Measurements from ENCODE around the gene PCDH11X. TPM values are rescaled to one million over a fixed set of nuclear protein-coding genes. Genes with fewer than 3 reads are reported as not detected.

Gene PCDH11X, protein sequence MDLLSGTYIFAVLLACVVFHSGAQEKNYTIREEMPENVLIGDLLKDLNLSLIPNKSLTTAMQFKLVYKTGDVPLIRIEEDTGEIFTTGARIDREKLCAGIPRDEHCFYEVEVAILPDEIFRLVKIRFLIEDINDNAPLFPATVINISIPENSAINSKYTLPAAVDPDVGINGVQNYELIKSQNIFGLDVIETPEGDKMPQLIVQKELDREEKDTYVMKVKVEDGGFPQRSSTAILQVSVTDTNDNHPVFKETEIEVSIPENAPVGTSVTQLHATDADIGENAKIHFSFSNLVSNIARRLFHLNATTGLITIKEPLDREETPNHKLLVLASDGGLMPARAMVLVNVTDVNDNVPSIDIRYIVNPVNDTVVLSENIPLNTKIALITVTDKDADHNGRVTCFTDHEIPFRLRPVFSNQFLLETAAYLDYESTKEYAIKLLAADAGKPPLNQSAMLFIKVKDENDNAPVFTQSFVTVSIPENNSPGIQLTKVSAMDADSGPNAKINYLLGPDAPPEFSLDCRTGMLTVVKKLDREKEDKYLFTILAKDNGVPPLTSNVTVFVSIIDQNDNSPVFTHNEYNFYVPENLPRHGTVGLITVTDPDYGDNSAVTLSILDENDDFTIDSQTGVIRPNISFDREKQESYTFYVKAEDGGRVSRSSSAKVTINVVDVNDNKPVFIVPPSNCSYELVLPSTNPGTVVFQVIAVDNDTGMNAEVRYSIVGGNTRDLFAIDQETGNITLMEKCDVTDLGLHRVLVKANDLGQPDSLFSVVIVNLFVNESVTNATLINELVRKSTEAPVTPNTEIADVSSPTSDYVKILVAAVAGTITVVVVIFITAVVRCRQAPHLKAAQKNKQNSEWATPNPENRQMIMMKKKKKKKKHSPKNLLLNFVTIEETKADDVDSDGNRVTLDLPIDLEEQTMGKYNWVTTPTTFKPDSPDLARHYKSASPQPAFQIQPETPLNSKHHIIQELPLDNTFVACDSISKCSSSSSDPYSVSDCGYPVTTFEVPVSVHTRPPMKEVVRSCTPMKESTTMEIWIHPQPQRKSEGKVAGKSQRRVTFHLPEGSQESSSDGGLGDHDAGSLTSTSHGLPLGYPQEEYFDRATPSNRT (N-terminal part only)
- total RNA-seq: 0.29 TPM

DNA sequence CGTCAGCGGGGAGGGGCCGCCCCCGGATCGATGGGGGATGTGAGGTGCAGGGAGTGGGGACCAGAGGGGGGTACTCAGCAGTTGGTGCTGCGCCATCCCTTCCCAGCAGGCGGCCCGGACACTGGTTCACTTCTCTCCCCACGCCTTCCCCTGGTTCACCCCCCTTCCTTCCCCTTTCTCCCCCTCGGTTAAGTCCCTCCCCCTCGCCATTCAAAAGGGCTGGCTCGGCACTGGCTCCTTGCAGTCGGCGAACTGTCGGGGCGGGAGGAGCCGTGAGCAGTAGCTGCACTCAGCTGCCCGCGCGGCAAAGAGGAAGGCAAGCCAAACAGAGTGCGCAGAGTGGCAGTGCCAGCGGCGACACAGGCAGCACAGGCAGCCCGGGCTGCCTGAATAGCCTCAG is at the start of gene PCDH11X:
PCDH11X (plus strand) TSS at position 241 of the 400 bp plus-strand sequence. CDS start 56,130 bp downstream, outside the sequence.

Small RNA genes within 50 kb of the gene (small RNA-seq; reads per million reads assigned to genes)
- 0.12 reads per million for gene RNU2-26P (ENCODE audit: low replicate concordance)
